CD14-positive monocyte (primary cell): Measurements from ENCODE around the gene INPPL1. TPM values are rescaled to one million over a fixed set of nuclear protein-coding genes. Genes with fewer than 3 reads are reported as not detected.

Source experiments
- DNase-seq, 3 donors: peaks; one replicate each; pipeline ENCODE4 v3.0.0-alpha.2; 2011 to 2022
- H2AFZ ChIP-seq: 2 replicates; pipeline ENCODE4 v1.6.0; 2012; ENCODE audit warnings: mild to moderate bottlenecking, low read depth, low read length, inconsistent platforms; ENCODE audit not compliant: insufficient read depth, poor library complexity, severe bottlenecking
- H3K27ac ChIP-seq, 2 donors: 1 replicate in 1 of 2; 2 replicates in 1 of 2; pipeline ENCODE4 v1.5.1; 2012 to 2013; ENCODE audit warnings: low read length in 2 of 2, control low read depth in 1 of 2, inconsistent platforms in 1 of 2, low read depth in 1 of 2, mild to moderate bottlenecking in 1 of 2
- H3K27me3 ChIP-seq, 2 donors: one replicate each; pipeline versions ENCODE4 v1.6.0 to v1.6.1; 2011 to 2013; ENCODE audit warnings: low read length in 2 of 2; ENCODE audit not compliant: control insufficient read depth in 2 of 2, insufficient read depth in 2 of 2
- H3K36me3 ChIP-seq, 2 donors: replicated peaks in 1 of 2; 1 replicate in 1 of 2; 2 replicates in 1 of 2; pipeline versions ENCODE4 v1.5.1 to v1.6.1; 2012 to 2013; ENCODE audit warnings: low read length in 2 of 2, control low read depth in 1 of 2, inconsistent platforms in 1 of 2, mild to moderate bottlenecking in 1 of 2; ENCODE audit not compliant: insufficient read depth in 2 of 2, control insufficient read depth in 1 of 2
- H3K4me1 ChIP-seq, 2 donors: 1 replicate in 1 of 2; 2 replicates in 1 of 2; pipeline versions ENCODE4 v1.5.1 to v1.6.1; 2012 to 2013; ENCODE audit warnings: low read length in 2 of 2, control low read depth in 1 of 2, inconsistent platforms in 1 of 2, mild to moderate bottlenecking in 1 of 2, moderate library complexity in 1 of 2; ENCODE audit not compliant: insufficient read depth in 2 of 2, control insufficient read depth in 1 of 2
- H3K4me2 ChIP-seq: replicated peaks from 2 replicates; pipeline ENCODE3; 2012; ENCODE audit warnings: low read length, moderate library complexity, mild to moderate bottlenecking; ENCODE audit not compliant: poor library complexity, severe bottlenecking; ENCODE audit errors: extremely low read depth
- H3K4me3 ChIP-seq, 3 experiments: fragments of 200-600 bp in 1 of 3; sonication (generic) in 1 of 3; replicated peaks in 1 of 3; 1 replicate in 2 of 3; 2 replicates in 1 of 3; pipeline ENCODE4 v1.5.1; 2011 to 2013; ENCODE audit warnings: low read length in 3 of 3, mild to moderate bottlenecking in 3 of 3, control low read depth in 2 of 3, low read depth in 2 of 3, inconsistent platforms in 1 of 3, moderate library complexity in 1 of 3
- H3K79me2 ChIP-seq: 2 replicates; pipeline ENCODE4 v1.6.0; 2012; ENCODE audit warnings: mild to moderate bottlenecking, control low read depth, inconsistent platforms, low read length, moderate library complexity; ENCODE audit not compliant: insufficient read depth
- H3K9ac ChIP-seq: 2 replicates; pipeline ENCODE4 v1.6.0; 2017; ENCODE audit warnings: low read length, mild to moderate bottlenecking; ENCODE audit not compliant: insufficient read depth, poor library complexity, severe bottlenecking
- H3K9me3 ChIP-seq, 2 donors: replicated peaks in 1 of 2; 1 replicate in 1 of 2; 2 replicates in 1 of 2; pipeline versions ENCODE4 v1.5.1 to v1.6.1; 2012 to 2013; ENCODE audit warnings: low read length in 2 of 2, control low read depth in 1 of 2; ENCODE audit not compliant: control insufficient read depth in 1 of 2, insufficient read depth in 1 of 2
- H4K20me1 ChIP-seq: 2 replicates; pipeline ENCODE4 v1.6.0; 2012; ENCODE audit warnings: mild to moderate bottlenecking, low read length, control low read depth, moderate library complexity; ENCODE audit not compliant: insufficient read depth
- H3K27ac Mint-ChIP-seq, 7 donors: one replicate each; pipeline ENCODE4 v1.8.0; 2020; ENCODE audit warnings: mild to moderate bottlenecking in 7 of 7, mixed read lengths in 7 of 7, moderate library complexity in 6 of 7, inconsistent platforms in 2 of 7
- H3K27me3 Mint-ChIP-seq, 3 donors: one replicate each; pipeline ENCODE4 v1.8.0; 2021 to 2022; ENCODE audit warnings: low read depth in 3 of 3, mild to moderate bottlenecking in 3 of 3, mixed read lengths in 3 of 3, moderate library complexity in 3 of 3, inconsistent platforms in 1 of 3
- H3K36me3 Mint-ChIP-seq, 2 donors: one replicate each; pipeline ENCODE4 v1.8.0; 2020; ENCODE audit warnings: mixed read lengths in 2 of 2, inconsistent platforms in 1 of 2, mild to moderate bottlenecking in 1 of 2
- H3K4me1 Mint-ChIP-seq: one replicate; pipeline ENCODE4 v1.8.0; 2020; ENCODE audit warnings: mild to moderate bottlenecking, mixed read lengths
- H3K4me3 Mint-ChIP-seq, 2 donors: one replicate each; pipeline ENCODE4 v1.8.0; 2020; ENCODE audit warnings: mild to moderate bottlenecking in 2 of 2, mixed read lengths in 2 of 2, moderate library complexity in 1 of 2
- H3K9me3 Mint-ChIP-seq, 7 donors: one replicate each; pipeline ENCODE4 v1.8.0; 2020 to 2022; ENCODE audit warnings: mixed read lengths in 7 of 7, mild to moderate bottlenecking in 6 of 7, moderate library complexity in 6 of 7, inconsistent platforms in 2 of 7
- CTCF ChIP-seq: fragments of 200-600 bp; IDR thresholded peaks from one replicate; pipeline ENCODE4 v1.8.0; 2022; ENCODE audit warnings: antibody characterized with exemption, mild to moderate bottlenecking
- WGBS: methylation state at CpG from one replicate; pipeline ENCODE4 v1.1.5; 2013; ENCODE audit warnings: missing lambda C conversion rate; ENCODE audit not compliant: insufficient coverage; 5-methylcytosine and 5-hydroxymethylcytosine counted together
- intact Hi-C, 2 donors: fragments of 100-400 bp; cut with micrococcal nuclease; formaldehyde crosslinking; loops; one replicate each; pipeline versions ENCODE4 v1.15.0 to v1.15.1; 2023
- polyA plus RNA-seq, 3 donors: library from polyadenylated mRNA; depleted of rRNA in 1 of 3; unstranded in 2 of 3; stranded (reverse) in 1 of 3; fragments of 300-500 nt in 2 of 3; fragments of >200 nt in 1 of 3; fragmentation: Illumina TruSeq in 2 of 3; gene quantifications; 1 replicate in 2 of 3; 2 replicates in 1 of 3; pipeline ENCODE4 v1.2.3, GENCODE V29; 2012 to 2021

Gene INPPL1
- polyA plus RNA-seq, 3 donors, result 11.8 to 390 (median 12.6) TPM

GRCh38 chr11:72190631-72191071 is 33.9 kb upstream of the INPPL1 start:
- Histone ChIP-seq H3K79me2 (no peaks in the 10 kb centered on the region), H3K4me1 (no peaks in the 10 kb centered on the region), H3K9me3 (no peaks in the 10 kb centered on the region), H3K27ac (no peak overlapping the region), H3K36me3 (no peaks in the 10 kb centered on the region), H3K4me3 (no peak overlapping the region), H2AFZ (no peak overlapping the region), H3K27me3 (no peaks in the 10 kb centered on the region), H4K20me1 (no peaks in the 10 kb centered on the region), H3K4me2 (no peak overlapping the region), H3K9ac (no peak overlapping the region)
- DNase-seq, result no peak
- intact Hi-C loops, result no loop called here
- Mint-ChIP-seq H3K4me1 (no peaks in the 10 kb centered on the region), H3K27me3 (peaks cover 0 to 6% (median 3%) of the 10 kb centered on the region in 3 donors), H3K27ac (no peak overlapping the region), H3K9me3 (peaks cover 0 to 2% (median 0%) of the 10 kb centered on the region in 7 donors), H3K4me3 (no peak overlapping the region), H3K36me3 (no peaks in the 10 kb centered on the region)
- TF ChIP-seq CTCF, result no peak
- WGBS, result 100% methylated on average over 5 of the region's 5 CpGs

DNA sequence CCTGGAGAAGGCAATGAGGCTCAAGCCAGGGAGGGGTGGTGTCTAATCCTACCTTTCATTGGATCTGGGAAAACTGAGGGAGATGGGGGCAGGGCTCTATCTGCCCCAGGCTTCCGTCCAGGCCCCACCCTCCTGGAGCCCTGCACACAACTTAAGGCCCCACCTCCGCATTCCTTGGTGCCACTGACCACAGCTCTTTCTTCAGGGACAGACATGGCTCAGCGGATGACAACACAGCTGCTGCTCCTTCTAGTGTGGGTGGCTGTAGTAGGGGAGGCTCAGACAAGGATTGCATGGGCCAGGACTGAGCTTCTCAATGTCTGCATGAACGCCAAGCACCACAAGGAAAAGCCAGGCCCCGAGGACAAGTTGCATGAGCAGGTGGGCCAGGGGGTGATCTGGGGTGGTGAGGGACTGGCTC is 32.6 kb upstream of the INPPL1 start, which contains the start of gene FOLR1:
TSS of gene FOLR1 (plus strand) at position 180 of the 421 bp plus-strand sequence. CDS start at position 214, 34 bp downstream.
- H3K27ac Mint-ChIP-seq, result no peak within 1 kb of the TSS
- Histone ChIP-seq H3K9ac (no peak within 1 kb of the TSS), H3K27ac (no peak within 1 kb of the TSS), H3K4me3 (no peak within 1 kb of the TSS), H3K4me2 (no peak within 1 kb of the TSS), H3K79me2 (no peaks in the 10 kb centered on the region), H3K27me3 (no peaks in the 10 kb centered on the region), H2AFZ (no peak within 1 kb of the TSS), H3K9me3 (no peaks in the 10 kb centered on the region), H3K36me3 (no peaks in the 10 kb centered on the region), H3K4me1 (no peaks in the 10 kb centered on the region), H4K20me1 (no peaks in the 10 kb centered on the region)
- no peak for TF ChIP-seq CTCF
- no peak within 1 kb of the TSS for H3K4me3 Mint-ChIP-seq
- WGBS, result 92% methylated on average over 3 of the region's 5 CpGs
- H3K36me3 Mint-ChIP-seq, result no peaks in the 10 kb centered on the region
- intact Hi-C loops, result no loop called here
- peaks cover 0 to 6% (median 3%) of the 10 kb centered on the region in 3 donors for H3K27me3 Mint-ChIP-seq
- no peak for DNase-seq
- H3K4me1 Mint-ChIP-seq, result no peaks in the 10 kb centered on the region
- H3K9me3 Mint-ChIP-seq, result peaks cover 0 to 2% (median 0%) of the 10 kb centered on the region in 7 donors
